ENCODE measurements around the gene USP12.

The USP12 gene

DNA sequence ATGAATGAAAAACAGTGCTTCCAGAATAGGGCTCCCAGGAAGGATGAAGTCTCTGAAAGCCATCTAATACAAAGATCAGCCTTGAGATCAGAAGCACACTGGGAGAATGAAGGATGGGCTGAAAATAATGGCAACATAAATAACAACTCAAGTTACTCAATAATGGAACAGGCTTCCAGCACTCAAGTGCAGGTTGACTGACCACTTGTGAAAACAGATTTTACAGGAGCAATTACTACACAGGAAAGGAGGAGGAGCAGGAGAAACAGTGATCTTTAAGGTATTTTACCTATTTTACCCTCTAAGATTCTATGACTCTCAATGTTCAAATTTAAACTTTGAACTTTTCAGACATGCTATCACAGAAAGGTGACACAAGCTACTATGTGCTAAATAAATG is 106.0 kb downstream of the USP12 start:
- no peak for DNase-seq

DNA sequence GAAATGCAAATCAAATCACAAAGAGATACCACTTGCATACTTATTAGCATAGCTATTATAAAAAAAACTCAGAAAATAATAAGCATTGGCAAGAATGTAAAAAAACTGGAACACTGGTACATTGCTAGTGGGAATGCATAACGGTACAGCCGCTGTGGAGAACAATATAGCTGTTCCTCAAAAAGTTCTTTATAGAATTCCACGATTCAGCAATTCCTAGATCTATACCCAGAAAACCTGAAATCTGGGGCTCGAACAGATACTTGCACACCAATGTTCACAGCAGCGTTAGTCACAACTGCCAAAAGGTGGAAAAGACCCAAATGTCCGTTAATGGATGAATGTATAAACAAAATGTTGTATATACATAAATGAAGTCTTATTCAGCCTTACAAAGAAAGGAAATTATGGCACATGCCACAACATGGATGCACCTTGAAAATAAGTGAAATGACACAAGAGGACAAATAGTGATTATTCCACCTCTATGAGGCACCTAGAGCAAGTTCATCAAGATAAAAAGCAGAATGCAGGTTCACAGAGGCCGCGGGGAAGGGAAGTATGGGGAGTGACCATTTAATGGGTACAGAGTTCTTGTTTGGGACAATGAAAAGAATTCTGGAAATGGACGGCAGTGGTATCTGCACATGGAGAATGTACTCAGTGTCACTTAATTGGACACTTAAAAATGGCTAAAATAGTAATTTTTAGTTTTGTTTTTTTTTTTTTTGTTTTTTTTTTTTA is 107.2 kb downstream of the USP12 start:
- DNase-seq, result no peak

- no peak for DNase-seq
Observed at GRCh38 chr13:27057817-27058216, 113.8 kb downstream of the USP12 start.

GRCh38 chr13:27055526-27055925 is 116.1 kb downstream of the USP12 start:
- DNase-seq, result no peak

GRCh38 chr13:27054760-27055159 is 116.9 kb downstream of the USP12 start:
- no peak for DNase-seq

DNA sequence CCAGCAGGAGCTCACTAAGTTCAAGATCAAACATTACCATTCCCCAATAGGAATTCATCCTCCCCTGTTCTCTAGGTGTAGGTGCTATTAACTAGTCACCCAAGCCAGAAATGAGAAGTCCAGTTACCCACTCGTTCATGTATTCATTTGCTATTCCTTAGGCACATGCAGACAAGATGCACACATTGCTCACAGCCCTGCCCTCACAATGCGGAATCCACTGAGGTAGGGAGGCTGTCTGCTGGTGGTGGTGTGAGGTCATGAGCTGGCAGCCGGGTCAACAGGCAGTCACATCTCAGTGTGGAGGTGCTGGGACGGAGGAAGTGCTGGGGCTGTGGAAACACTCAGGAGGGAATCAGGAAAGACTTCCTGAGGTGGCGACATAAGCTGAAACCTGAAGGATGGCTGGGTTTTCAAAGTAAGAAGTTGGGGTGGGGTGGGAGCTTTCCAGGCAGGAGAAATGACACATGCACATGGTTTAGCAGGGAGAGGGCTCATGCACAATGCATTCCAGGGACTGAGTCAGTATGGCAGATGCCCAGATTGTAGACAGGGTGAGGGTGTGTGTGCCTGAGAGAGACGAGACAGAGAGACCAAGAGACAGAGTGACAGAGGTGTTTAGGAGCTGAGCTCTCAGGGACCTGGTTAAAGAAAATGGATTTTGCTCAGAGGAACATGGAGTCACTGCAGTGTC is 117.6 kb downstream of the USP12 start:
- no peak for DNase-seq

GRCh38 chr13:27053210-27053884 is 118.3 kb downstream of the USP12 start:
- no peak for DNase-seq

DNA sequence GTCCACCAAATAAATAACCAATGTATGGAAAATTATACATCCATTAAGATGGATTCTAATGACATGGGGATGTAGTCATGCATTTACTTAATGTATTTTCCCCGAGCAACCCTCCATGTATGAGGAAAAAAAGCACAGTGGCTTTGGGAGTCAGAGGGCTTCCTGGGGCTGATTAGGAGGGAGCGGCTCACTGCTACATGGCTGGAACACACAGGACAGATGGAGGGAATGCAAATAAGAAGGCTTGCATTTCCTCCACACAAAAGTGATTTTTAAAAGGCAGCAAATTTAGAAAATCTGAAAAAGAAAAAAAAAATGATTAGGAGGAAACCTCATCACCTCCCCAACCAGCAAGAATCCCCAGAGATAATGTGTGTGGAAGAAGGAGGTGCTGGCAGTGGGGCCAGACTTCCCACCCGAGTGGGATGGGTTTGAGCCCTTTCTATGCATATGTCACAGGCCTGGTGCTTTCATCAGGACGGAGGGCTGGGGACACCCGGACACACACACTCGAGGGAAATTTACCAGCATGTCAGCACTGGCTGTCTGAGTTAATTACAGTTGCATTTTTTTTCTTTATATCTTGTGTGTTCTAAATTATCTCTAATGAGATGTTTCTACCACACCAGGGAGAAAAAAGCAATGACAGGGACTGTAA is 118.9 kb downstream of the USP12 start:
- no peak for DNase-seq

GRCh38 chr13:27047081-27047480 is 124.5 kb downstream of the USP12 start:
- no peak for DNase-seq

DNA sequence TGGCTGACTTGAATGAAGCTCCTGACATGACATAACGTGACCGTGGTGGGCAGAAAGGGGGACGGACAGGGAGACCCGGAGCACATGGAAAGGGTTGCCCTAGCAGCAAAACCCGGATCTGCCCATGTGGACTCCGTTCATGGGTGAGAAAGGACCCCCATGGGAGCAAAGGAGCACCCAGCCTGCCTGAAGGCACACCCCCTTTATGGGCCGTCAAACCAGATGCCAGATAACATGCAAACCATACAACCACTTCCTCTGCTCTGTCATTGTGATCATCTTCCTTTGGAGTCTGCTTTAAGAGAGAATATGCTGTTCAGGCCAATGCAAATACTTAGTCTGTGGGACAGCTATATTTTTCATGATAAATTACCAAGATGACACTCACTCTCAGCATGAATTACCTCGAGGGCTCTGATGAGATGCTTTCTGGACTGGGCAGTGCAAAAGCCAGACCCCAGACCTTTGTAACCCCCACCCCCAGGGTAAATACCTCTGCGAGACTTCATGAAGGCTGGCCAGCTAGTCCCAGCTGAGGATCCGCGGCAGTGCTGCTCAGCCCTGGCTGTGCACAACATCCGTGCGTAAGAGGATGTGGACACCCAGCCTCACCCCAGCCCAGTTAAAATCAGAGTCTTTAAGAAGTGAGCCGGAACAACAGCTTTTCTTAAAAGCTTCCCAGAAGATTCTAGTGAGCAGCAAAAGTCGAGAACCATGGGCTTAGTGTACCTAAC is 126.6 kb downstream of the USP12 start:
- no peak for DNase-seq

GRCh38 chr13:27043013-27043412 is 128.6 kb downstream of the USP12 start:
- DNase-seq, result no peak

GRCh38 chr13:27041341-27041740 is 130.3 kb downstream of the USP12 start:
- DNase-seq, result no peak

GRCh38 chr13:27040826-27041108 is 130.8 kb downstream of the USP12 start:
- no peak for DNase-seq

- no peak for DNase-seq
Observed at GRCh38 chr13:27039171-27039701, 132.4 kb downstream of the USP12 start.

DNA sequence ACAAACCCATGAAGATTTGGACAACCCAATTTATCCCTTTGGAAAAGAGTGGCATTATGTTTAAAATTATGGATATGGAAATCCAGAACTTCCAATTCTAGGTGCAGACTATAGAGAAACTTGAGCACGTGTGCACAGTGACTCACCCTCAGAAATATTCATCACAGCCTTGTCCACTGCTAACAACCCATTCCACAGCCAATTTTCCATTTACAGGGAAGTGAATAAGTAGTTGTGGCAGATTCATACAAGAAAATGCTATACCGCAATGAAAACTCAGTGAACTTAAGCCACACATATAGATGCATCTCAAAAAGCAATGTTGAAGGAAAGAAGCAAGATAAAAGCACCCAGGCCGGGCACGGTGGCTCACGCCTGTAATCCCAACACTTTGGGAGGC is 133.3 kb downstream of the USP12 start:
- no peak for DNase-seq

GRCh38 chr13:27037571-27037970 is 134.0 kb downstream of the USP12 start:
- no peak for DNase-seq

DNA sequence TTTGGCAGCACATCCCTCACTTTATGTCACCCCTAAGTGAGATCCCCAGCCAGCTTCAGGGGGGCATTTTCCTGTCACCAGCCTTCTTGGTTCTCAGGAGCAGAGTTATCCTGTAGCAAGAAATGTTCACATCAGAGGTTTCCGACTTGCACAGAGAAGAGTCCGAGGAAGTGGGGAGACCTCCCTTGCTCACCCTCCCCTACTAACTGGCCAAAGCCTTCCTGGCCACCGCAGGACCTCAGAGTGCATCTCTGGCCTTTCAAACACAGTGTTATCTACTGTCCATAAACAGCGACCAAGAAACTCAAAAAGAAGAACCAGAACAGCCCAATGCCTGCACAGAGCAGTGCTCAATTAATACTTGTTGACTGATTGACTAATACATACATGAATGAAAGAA is 134.4 kb downstream of the USP12 start:
- DNase-seq, result no peak

- no peak for DNase-seq
Observed at GRCh38 chr13:27036236-27036981, 135.2 kb downstream of the USP12 start.

- no peak for DNase-seq
Observed at GRCh38 chr13:27035892-27036235, 135.7 kb downstream of the USP12 start.

DNA sequence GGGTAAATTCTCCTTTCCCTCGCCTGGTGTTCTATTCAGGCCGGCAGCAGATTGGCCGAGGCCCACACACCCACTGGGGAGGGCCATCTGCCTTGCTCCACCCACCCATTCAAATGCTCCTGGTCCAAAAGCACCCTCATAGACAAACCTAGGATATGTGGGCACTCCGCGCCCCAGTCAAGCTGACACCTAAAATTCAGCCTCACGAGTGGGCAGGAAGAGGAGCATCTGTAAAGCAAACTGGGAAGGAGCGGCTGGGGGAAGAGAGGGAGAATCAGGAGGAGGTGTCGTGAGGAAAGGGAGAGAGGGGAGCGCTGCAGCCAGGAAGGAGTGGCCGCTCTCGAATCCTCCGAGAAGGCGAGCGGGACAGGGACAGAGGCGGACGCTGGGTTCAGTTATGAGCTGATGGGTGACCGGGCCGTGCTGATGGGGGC is 136.9 kb downstream of the USP12 start:
- no peak for DNase-seq

DNA sequence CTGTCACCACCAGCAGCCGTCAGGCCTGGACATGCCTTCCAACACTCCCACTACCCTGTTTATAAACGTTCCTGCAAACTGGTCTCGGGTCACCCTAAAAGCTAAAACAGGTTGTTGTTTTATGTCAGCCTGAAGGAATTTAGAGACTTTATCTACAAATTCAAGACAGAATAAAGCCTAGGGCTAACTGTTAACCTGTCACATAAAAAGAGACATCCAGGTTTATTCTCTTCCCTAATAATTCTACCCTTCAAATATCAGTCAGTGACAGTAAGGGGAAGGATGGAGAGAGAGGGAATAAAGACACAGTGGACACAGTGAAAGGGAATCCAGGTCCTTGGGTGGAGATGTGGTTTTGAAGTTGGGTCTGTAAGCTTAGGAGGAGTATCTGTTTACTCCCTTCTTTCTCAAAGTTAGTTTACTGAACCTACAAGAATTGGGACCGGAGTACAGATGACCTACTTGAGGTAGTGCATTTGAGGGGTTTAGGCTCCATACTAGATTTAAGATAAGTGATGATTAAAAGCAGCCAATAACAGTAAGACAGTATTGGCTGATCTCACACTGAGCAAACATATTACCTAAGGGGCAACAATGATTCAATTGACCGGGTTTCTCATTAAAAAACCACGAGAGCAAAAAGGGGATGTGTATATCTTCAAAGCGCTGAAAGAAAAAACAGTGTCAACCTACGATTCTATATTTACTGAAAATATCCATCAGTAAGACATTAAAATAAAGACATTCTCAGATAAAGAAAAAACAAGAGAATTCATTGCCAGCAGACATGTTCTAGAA is 142.7 kb downstream of the USP12 start:
- no peak for DNase-seq

All from activated gamma-delta T cell (primary cell).